HG02678 (cell line): Measurements from ENCODE around the gene ZNF883.
A peak's percentile ranks its signal among the peaks of the same experiment; 100 is the strongest.
"Not testable (repeated sequence)": the region's sequence is repeated elsewhere in the genome, so short reads cannot be mapped to it uniquely, and the experiment has no call there.

Experiments
- ATAC-seq: cut with Tn5 transposase; IDR thresholded peaks from one replicate; pipeline ENCODE4 v1.9.1; 2021; ENCODE audit warnings: mild to moderate bottlenecking, moderate library complexity; ENCODE audit not compliant: unreplicated experiment

The ZNF883 gene

GRCh38 chr9:113011911-113012381, at the start of gene ZNF883:
Gene ZNF883, minus strand, starts transcription at chr9:113012192.
- no peak for ATAC-seq

DNA sequence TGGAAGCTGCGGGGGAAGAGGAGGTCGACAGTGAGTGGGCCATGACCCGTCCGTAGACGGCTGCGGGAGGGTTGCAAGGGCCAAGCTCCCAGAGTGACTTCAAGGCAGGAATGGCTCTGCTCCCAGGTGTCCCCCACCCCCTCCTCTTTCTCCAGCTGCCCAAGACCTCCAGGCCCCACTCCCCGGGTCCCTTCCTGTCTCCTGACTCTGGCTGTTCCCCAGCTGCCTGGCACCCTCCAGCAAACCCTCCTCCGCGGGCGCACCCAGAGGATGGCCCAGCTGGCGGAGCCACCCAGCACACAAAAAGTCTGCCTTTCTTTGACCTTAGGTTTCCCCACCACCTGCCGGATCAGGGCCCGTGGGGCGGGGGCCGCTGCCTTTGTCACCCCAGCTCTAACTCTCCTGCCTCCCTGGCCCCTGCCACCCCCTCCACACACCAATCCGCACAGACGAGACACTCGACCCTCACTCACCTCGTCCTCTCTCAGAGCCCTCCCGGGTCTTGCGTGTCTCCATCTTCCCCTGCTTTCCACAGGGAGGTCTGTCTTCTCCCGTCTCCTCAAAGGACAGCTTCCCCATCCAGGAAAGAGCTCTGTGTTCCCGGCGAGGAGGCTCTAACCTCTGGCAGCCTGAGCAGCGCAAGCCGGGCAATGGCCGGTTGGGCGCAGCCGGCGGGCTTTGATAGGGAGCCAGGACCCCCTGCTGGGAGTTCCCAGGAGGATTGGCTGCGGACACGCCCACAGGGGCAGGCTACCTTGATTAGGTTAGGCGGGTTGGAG, 49.3 kb upstream of the ZNF883 start:
- not testable (repeated sequence) for ATAC-seq

DNA sequence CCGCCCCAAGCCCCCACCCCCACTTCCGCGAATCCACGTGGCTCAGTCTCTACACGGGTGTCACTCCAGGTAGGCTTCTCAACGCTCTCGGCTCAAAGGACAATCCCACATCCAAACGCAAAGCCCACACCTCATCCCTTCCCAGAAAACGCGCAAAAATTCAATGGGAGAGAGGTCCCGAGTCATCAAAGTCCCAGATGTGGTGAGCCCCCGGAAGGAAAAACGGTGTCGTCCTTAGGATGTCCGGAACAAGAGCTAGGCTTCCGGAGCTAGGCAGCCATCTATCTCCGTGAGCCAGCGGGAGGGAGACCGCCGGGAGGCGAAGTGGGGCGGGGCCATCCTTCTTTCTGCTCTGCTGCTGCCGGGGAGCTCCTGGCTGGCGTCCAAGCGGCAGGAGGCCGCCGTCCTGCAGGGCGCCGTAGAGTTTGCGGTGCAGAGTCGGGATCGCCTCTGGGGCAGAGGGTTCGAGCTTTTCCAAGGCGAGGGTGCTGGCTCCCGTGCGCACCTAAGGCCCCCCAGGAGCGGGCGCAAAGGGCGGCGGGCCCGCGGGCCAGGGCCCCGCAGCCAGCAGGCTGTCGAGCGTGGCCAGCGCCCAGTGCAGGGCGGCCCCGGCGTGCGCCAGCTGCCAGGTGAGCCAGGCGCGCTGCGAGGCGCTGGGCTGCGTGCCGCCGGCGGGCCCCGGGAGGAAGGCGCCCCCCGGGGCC, 47.7 kb upstream of the ZNF883 start:
- not testable (repeated sequence) for ATAC-seq

GRCh38 chr9:113057193-113057592, 45.2 kb upstream of the ZNF883 start:
- no peak for ATAC-seq

- ATAC-seq = peak; percentile 98
These were observed 44.5 kb upstream of the ZNF883 start, which contains the start of gene ZFP37 for GRCh38 chr9:113056191-113057106. Gene ZFP37, minus strand, starts transcription at chr9:113056724. Its CDS starts 36 bp downstream, at chr9:113056688.

DNA sequence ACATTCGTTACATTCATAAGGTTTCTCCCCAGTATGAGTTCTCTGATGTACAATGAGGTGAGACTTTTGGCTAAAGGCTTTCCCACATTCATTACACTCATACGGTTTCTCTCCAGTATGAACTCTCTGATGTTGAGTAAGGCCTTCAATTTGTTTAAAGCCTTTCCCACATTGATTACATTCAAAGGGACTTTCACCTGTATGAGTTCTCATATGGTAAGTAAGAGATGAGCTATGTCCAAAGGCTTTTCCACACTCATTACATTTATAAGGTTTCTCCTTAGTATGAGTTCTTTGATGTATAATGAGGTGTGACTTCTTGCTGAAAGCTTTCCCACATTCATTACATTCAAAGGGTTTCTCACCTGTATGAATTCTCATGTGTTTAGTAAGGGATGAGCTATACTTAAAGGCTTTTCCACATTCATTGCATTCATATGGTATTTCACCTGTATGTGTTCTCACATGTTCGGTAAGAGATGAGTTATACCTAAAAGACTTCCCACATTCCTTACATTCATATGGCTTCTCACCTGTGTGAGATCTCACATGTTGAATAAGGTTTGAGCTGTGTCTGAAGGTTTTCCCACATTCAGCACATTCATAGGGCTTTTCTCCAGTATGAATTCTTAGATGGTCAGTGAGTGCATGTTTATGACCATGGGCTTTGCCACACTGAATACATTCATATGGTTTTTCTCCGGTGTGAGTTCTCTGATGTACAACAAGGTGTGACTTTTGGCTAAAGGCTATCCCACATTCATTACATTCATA, 31.1 kb upstream of the ZNF883 start:
- ATAC-seq = no peak

GRCh38 chr9:113026200-113026599, 14.2 kb upstream of the ZNF883 start:
- no peak for ATAC-seq

GRCh38 chr9:113018247-113018646, 6.3 kb upstream of the ZNF883 start:
- ATAC-seq = no peak

DNA sequence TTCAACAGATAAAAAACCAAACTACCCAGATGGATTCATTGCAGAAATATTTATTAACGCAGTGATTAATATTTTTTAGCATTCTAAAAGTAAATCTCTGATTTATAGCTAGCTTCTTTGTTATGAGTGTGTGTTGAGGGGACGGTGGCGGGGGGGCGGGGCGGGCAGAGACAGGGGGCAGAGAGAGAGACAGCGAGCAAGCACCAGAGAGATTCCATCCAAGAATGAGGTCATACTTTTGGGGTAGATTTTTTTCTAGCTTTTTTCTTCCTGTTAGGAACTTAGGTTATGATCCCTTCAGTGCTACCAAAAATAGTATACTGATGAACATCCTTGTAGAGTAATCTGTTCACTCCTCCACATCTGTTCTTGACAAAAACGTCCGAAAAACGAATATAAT, 500 bp upstream of the ZNF883 start:
- ATAC-seq = no peak

DNA sequence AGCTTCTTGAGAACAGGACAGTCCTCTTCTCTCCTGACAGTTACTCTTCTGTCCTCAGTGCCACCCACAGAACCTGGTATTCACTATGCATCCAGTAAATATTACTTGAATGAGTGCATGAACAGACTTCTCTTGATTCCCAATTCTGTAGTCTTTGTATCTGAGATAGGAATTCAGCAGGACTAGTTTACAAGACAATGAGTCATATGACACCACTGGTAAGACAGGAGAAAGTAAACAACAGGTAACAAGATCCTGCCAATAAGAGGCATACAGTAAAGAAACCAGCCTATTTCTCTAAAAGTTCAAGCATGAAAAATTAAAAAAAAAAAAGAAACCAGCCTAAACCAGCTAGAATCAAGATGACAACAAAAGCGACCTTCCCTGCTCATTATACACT, 6.2 kb downstream of the ZNF883 start:
- no peak for ATAC-seq

GRCh38 chr9:112997236-112997941, 14.6 kb downstream of the ZNF883 start:
- ATAC-seq = no peak

- ATAC-seq = no peak
These were observed 40.6 kb downstream of the ZNF883 start for GRCh38 chr9:112971415-112971814.

DNA sequence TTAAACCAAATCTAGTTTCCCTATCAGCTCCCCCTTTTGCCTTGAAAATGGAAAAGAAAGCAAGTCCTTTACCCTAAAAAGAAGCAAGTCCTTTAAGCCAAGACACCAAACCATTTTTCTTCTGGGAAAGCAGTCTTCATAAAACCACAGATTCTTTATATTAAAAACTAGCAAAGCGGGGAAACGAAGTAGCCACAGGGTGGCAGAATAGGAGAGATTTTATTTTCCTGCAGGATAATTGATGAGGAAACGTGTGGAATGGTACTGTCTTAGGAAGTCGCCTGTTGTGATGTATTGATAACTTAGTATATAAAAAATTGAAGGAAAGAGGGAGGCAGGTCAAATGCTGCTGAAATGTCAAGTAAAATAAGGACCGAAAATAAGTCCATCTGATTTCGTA, 41.1 kb downstream of the ZNF883 start:
- no peak for ATAC-seq

- no peak for ATAC-seq
These were observed 42.3 kb downstream of the ZNF883 start for GRCh38 chr9:112969730-112970129.

- ATAC-seq = no peak
These were observed 56.4 kb downstream of the ZNF883 start for GRCh38 chr9:112955550-112955949.

DNA sequence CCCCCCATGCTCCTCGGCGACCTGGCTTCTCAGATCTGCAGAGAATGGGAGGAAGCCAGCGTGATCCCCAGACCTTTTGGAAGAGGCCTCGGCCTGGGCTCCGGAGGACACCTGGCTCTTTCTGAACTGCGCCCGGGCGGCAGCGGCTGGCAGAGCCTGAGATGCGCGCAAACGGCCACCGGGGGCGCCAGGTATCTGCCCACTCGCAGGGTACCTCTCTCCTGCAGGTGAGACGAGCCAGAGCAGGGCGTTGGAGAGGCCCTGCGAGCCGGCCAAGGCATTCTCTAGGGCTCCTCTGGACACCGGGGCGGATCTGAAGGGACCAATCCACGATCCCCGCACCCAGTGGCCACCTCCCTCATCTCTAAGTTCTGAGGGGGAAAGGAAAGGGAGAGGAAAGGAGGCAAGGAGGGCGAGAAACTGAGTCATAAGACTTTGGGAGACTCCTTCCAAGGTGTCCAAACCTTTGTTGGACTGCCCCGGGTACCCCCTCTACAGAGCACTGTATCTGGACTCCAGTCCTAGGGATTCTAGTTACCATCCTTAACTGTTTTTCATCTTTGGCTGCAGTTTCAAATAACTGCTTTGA, 66.3 kb downstream of the ZNF883 start:
- no peak for ATAC-seq

GRCh38 chr9:112939418-112939817, 72.6 kb downstream of the ZNF883 start:
- no peak for ATAC-seq

- ATAC-seq = no peak
These were observed 78.3 kb downstream of the ZNF883 start for GRCh38 chr9:112933696-112934095.

DNA sequence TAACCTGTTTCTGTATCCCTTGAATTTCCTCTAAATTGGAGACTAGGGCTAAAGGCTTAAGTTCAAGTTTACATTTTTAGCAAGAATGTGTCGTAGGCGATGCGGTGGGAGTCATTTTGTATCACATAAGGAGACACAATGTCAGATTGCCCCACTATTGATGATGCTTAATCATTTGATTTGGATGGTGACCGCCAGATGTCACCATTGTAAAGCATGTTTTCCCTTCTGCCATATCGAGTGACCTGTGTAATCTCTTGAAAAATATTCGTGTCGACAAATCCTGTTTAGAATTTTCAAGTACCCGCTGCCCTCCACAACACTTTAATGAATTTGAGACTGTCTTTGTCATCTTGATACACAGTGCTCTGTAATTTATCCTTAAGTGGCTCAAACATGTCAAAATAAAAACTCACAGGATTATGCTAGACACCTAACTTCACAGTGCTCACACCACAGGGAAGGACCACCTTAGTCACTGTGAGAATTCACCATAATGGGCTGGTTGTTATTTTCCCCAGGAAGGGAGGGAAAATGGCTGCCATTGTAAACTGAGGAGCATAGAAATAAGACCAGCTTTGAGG, 86.8 kb downstream of the ZNF883 start:
- ATAC-seq = no peak
